HG03025 (cell line): ENCODE results near the gene P2RY11.

Source experiments
- ATAC-seq: cut with Tn5 transposase; IDR thresholded peaks from one replicate; pipeline ENCODE4 v1.9.1; 2021; ENCODE audit warnings: mild to moderate bottlenecking, moderate library complexity; ENCODE audit not compliant: unreplicated experiment, low FRiP score

Gene P2RY11

GRCh38 chr19:10137751-10138682, 26.5 kb downstream of the P2RY11 start:
- no peak for ATAC-seq

DNA sequence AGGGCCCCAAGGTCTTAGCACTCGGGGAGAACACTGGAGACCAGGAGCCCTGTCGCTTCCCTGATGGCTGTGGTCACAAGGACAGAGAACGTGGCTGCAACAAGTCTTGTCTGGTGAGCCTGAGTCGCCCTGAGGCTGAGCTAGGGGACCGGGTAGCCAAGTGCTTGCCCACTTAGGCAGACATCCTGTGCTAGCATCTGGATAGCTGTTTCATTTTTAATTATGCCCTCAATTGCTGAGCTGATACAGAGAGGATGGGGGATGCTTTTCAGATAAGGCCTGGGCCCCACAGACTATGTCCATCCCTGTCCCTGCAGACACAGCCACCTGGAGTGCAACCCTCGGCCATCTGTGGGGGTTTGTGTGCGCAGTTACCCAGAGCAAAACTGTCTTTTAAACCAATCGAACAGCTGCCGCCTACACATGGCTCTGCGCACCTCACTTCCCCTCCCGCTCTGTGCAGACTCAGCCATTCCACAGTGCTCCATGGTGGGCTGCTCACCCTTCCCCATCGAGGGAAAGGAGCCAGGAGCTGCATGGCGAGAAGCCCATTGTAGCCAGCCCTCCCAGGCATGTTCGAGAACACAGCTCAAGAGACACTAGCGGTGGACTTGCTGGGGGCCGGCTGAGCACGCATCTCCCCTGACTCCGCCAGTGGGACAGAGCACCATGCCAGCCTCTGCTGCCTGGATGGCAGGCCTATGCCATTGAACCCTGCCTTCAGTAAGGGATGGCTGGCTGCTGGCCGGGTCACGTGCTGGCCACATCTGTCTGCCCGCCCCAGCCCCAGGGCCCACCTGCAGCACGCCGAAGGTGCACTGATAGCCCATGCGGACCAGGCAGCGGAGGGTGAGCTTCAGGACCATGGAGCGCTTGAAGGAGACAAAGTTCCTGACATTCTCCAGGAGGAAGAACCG, 27.6 kb downstream of the P2RY11 start:
- no peak for ATAC-seq

DNA sequence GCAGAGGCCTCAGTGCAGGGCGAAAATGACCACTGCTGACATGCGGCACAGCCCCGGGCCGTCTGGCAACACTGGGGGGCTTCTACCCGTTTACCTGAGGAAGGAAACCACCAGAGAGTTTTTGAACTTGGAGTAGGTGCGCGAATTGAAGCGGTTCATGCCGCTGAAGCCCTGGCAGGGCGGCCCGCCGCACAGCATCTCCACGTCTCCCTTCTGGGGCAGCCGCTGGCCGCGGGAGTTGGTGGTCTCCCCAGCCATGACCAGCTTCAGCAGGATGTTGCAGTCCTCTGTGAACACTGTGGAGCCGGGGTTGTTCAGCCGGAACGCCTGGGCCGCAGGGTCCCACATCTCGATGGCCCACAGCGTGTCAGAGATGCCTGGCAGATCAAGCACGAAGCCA, 28.5 kb downstream of the P2RY11 start:
- ATAC-seq: no peak

DNA sequence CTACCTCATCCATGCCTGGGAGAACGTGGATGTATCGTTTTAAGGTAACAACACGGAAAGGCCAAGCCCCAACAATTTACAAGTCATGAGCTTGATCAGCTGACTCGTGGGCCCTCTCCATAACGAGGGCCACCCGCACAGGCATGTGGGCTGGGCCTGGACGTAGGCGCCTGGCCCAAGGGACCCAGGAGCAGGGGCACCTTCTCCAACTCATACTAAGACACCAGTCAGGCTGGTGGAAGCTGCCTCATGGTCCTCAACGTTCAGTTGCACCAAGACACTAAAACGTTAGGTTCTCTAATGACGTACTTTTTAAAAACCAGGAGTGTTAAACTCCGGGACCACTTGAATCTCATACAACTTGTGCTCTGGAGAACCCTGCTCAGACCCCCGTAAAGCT, 30.0 kb downstream of the P2RY11 start:
- no peak for ATAC-seq

GRCh38 chr19:10141973-10142372, 30.5 kb downstream of the P2RY11 start:
- no peak for ATAC-seq

DNA sequence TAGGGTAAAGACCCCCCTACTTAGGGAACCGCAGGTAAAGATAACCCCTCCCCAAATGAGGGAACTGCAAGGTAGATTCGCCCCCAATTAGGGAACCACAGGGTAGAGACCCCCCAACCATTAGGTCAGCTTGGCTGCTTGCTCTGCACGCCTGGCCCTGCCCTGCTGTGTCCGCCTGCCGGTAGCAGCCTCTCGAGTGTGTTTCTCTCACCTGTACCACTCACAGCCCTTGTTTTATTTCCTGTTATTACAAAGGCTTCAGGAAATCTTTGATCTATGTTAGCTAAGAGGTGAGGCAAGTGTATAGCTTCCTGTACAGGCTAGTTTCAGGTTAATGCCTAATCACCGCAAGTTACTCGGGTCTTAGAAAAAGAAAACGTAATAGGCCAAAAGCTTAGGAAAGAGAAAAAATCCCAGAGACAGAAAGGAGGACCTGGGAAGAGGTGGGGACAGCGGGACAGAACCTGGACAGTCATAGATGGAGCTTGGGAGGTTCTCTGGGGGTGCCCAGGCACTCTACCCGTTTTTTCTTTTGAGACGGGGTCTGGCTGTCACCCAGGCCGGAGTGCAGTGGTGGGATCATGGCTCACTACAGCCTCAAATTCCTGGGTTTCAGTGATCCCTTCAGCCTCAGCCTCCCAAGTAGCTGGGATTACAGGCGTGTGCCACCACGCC, 31.3 kb downstream of the P2RY11 start:
- no peak for ATAC-seq

- ATAC-seq: no peak
Measured at GRCh38 chr19:10143681-10144080, 32.2 kb downstream of the P2RY11 start.

DNA sequence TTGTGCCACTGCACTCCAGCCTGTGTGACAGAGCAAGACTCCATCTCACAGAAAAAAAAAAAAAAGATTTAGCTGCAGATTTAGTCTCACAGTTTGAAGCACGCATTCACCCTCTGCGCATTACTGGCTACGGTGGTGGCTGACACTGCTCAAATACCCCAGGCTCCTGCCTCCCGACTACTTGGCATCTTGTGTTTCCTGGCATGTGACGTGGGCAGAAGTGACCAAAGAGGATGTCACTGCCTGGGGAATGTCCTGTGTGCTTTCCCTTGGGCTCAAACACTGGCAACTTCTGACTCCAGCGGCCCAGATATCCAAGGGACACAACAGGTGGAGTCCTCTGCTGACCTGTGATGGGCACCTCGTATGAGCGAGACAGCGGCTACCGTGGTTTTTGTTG, 32.9 kb downstream of the P2RY11 start:
- ATAC-seq: no peak

DNA sequence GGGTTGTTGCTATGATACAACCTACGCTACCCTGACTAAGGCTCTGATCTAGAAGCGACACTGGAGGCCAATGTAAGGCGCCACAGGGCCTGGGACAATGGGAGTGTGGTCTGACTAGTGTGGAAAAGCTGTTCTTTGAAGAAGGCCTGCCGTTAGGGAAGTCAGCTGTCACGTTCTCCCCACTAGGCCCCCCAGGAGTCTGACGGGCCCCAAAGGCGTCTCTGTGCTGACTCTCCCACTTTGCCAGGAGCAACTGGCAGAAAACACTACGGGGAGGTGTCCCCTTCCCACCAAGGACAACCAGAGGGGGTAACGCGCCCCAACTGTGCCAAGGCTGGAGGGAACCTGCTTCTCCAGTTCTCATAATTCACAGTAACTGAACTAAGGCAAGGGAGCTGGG, 33.5 kb downstream of the P2RY11 start:
- no peak for ATAC-seq

- no peak for ATAC-seq
Measured at GRCh38 chr19:10146142-10146541, 34.6 kb downstream of the P2RY11 start.

- no peak for ATAC-seq
Measured at GRCh38 chr19:10149427-10149826, 37.9 kb downstream of the P2RY11 start.

DNA sequence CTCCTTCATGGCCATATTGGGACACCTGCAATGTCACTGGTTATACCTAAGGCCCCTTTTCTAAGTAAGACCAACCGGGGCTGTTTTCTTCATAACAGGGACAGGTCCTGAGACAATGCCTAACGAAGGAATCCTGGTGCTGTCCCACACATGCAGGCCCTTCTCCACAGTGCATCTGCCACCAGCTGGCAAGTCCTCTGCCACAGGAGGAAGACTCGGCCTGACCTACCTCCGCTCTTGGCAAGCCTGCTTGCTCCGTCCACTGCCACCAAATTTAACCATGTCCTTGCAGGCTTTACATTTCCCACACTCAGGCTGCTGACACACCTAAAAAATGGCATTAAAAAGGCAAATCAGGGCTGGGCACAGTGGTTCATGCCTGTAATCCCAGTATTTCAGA, 40.0 kb downstream of the P2RY11 start:
- no peak for ATAC-seq

GRCh38 chr19:10152100-10152499, 40.6 kb downstream of the P2RY11 start:
- no peak for ATAC-seq

GRCh38 chr19:10155839-10156238, 44.3 kb downstream of the P2RY11 start:
- ATAC-seq: no peak

DNA sequence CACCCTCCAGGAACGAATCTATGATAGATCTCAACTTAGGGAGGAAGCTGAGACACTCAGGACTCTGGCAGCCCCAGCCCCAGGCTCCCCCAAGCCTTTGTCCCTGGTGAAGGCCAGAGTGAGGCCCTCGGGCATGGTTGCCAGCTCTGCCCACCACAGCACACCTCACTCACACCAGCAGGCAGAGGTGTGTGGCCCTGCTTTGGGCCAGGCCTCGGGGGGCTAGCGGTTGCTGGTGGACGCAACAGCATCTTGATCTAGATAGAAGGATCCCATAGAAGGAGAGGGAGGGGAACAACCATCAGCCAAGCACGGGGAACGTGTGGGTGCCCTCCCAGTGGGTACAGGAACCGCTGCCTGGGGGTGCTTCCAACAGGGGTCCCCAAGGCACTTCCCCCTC, 46.6 kb downstream of the P2RY11 start:
- ATAC-seq: no peak

GRCh38 chr19:10158485-10158884, 47.0 kb downstream of the P2RY11 start:
- ATAC-seq: no peak

GRCh38 chr19:10159610-10160009, 48.1 kb downstream of the P2RY11 start:
- ATAC-seq: no peak

GRCh38 chr19:10163536-10163935, 52.0 kb downstream of the P2RY11 start:
- no peak for ATAC-seq
